Lung (tissue), 12 donors: ENCODE measurements around the gene SLC7A6. TPM values are rescaled to one million over a fixed set of nuclear protein-coding genes. Genes with fewer than 3 reads are reported as not detected.

Experiments used
- ATAC-seq: fragments of 200-7000 bp; cut with Tn5 transposase; one replicate; pipeline ENCODE4 v1.9.1; 2020; ENCODE audit warnings: moderate number of reproducible peaks; ENCODE audit not compliant: insufficient read depth, low FRiP score
- DNase-seq, 3 donors: peaks; one replicate each; pipeline ENCODE4 v3.0.0-alpha.2; 2013 to 2017
- H3K27ac ChIP-seq, 2 donors: one replicate each; pipeline ENCODE4 v1.5.1; 2013; ENCODE audit warnings: mild to moderate bottlenecking in 2 of 2, moderate library complexity in 2 of 2, control low read depth in 1 of 2, inconsistent platforms in 1 of 2, low read depth in 1 of 2, low read length in 1 of 2
- H3K27me3 ChIP-seq, 3 donors: one replicate each; pipeline ENCODE4 v1.5.1; 2013; ENCODE audit warnings: low read length in 2 of 3; ENCODE audit not compliant: control insufficient read depth in 3 of 3, insufficient read depth in 3 of 3
- H3K36me3 ChIP-seq, 4 donors: one replicate each; pipeline ENCODE4 v1.5.1; 2013; ENCODE audit warnings: low read length in 4 of 4, mild to moderate bottlenecking in 1 of 4, moderate library complexity in 1 of 4; ENCODE audit not compliant: control insufficient read depth in 4 of 4, insufficient read depth in 4 of 4
- H3K4me1 ChIP-seq, 5 donors: one replicate each; pipeline ENCODE4 v1.5.1; 2013; ENCODE audit warnings: low read length in 5 of 5, mild to moderate bottlenecking in 2 of 5, moderate library complexity in 1 of 5; ENCODE audit not compliant: control insufficient read depth in 5 of 5, insufficient read depth in 5 of 5
- H3K4me3 ChIP-seq: one replicate; pipeline ENCODE4 v1.5.1; 2013; ENCODE audit warnings: mild to moderate bottlenecking, control low read depth, moderate library complexity
- H3K9ac ChIP-seq, 2 donors: one replicate each; pipeline ENCODE4 v1.5.1; 2013; ENCODE audit warnings: low read length in 2 of 2, control low read depth in 1 of 2; ENCODE audit not compliant: insufficient read depth in 1 of 2
- H3K9me3 ChIP-seq, 4 donors: one replicate each; pipeline ENCODE4 v1.5.1; 2013; ENCODE audit warnings: low read length in 3 of 4, mild to moderate bottlenecking in 1 of 4, moderate library complexity in 1 of 4; ENCODE audit not compliant: control insufficient read depth in 4 of 4, insufficient read depth in 3 of 4
- CTCF ChIP-seq: IDR thresholded peaks from 2 replicates; pipeline ENCODE4 v1.5.1; 2012; ENCODE audit warnings: mild to moderate bottlenecking; ENCODE audit errors: control extremely low read depth, extremely low read depth
- WGBS, 2 donors: extraction: QIAGEN DNeasy Blood & Tissue Kit; methylation state at CpG; one replicate each; pipeline ENCODE4 v1.1.7; 2013; 5-methylcytosine and 5-hydroxymethylcytosine counted together
- polyA plus RNA-seq, 2 donors: library from polyadenylated mRNA; stranded (reverse); fragments of 200-250 nt; gene quantifications; one replicate each; pipeline ENCODE4 v1.2.1, GENCODE V29; 2013
- total RNA-seq, 2 donors: library from RNA; depleted of rRNA in 1 of 2; stranded (reverse); fragments of >200 nt in 1 of 2; gene quantifications; one replicate each; pipeline ENCODE4 v1.2.1, GENCODE V29; 2014 to 2021
- donor health status: control.
- donor health status: control.
- donor health status: Bipolar disorder and iron deficiency.
- donor health status: healthy.
- donor health status: DM: yes; HTN: yes; CAD: no.

The SLC7A6 gene
- total and polyA plus RNA-seq, 4 donors, result 8.9 to 36.2 (median 20.0) TPM

- 77 to 88% methylated on average over 6 of the region's 6 CpGs for WGBS, 2 donors
- peak; percentile 5 to 44 (median 21) for DNase-seq
- Histone ChIP-seq H3K27me3 (no peaks in the 10 kb centered on the region), H3K9me3 (no peaks in the 10 kb centered on the region), H3K27ac (no peak overlapping the region), H3K4me1 (no peaks in the 10 kb centered on the region), H3K9ac (no peak overlapping the region), H3K36me3 (peaks cover 5 to 28% (median 12%) of the 10 kb centered on the region in 4 donors), H3K4me3 (no peak overlapping the region)
- TF ChIP-seq CTCF, result no peak
- no peak for ATAC-seq
Observed at GRCh38 chr16:68319185-68319908, 55.0 kb downstream of the SLC7A6 start.

GRCh38 chr16:68324336-68324735, 60.0 kb downstream of the SLC7A6 start:
- DNase-seq (no peak), ATAC-seq (no peak)
- H3K9me3 ChIP-seq, result no peaks in the 10 kb centered on the region
- no peak for TF ChIP-seq CTCF
- no peak overlapping the region for H3K27ac ChIP-seq
- H3K27me3 ChIP-seq, result no peaks in the 10 kb centered on the region
- H3K4me1 ChIP-seq, result peaks cover 0 to 2% (median 0%) of the 10 kb centered on the region in 5 donors
- no peak overlapping the region for H3K9ac ChIP-seq
- 96 to 99% methylated on average over 5 of the region's 5 CpGs for WGBS, 2 donors
- peaks cover 7 to 23% (median 11%) of the 10 kb centered on the region in 4 donors for H3K36me3 ChIP-seq
- H3K4me3 ChIP-seq, result no peak overlapping the region

- TF ChIP-seq CTCF, result no peak
- DNase-seq, result no peak
Observed at GRCh38 chr16:68324780-68325357, 60.5 kb downstream of the SLC7A6 start.

More at GRCh38 chr16:68324780-68325357, 60.5 kb downstream of the SLC7A6 start:
- H3K4me3 ChIP-seq, result no peak overlapping the region
- WGBS, 2 donors, result 88 to 95% methylated on average over 8 of the region's 8 CpGs
- ATAC-seq, result no peak
- peaks cover 0 to 2% (median 0%) of the 10 kb centered on the region in 5 donors for H3K4me1 ChIP-seq
- H3K27ac ChIP-seq, result no peak overlapping the region
- no peaks in the 10 kb centered on the region for H3K9me3 ChIP-seq
- no peaks in the 10 kb centered on the region for H3K27me3 ChIP-seq
- peaks cover 7 to 24% (median 11%) of the 10 kb centered on the region in 4 donors for H3K36me3 ChIP-seq
- H3K9ac ChIP-seq, result no peak overlapping the region
